Right kidney (tissue), 1 donor: Measurements from ENCODE around the gene DDB1.

Source experiments
- DNase-seq: peaks from one replicate; pipeline ENCODE4 v3.0.0-alpha.2; 2016

Gene DDB1

GRCh38 chr11:61357233-61357893 is 24.5 kb upstream of the DDB1 start:
- no peak for DNase-seq

- DNase-seq, result no peak
Measured at GRCh38 chr11:61356706-61357105, 23.8 kb upstream of the DDB1 start.

DNA sequence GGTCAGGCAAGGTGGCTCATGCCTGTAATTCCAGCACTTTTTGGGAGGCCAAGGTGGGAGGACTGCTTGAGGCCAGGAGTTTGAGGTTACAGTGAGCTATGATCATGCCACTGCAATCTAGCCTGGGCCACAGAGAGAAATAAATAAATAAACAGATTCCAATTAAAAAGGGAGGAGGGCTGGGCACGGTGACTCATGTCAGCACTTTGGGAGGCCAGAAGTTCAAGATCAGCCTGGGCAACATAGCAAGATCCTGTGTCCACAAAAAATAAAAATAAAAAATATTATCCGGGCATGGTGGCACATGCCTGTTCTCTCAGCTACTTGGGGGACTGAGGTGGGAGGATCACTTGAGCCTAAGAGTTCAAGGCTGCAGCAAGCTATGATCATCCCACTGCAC is 21.3 kb upstream of the DDB1 start:
- DNase-seq, result no peak

DNA sequence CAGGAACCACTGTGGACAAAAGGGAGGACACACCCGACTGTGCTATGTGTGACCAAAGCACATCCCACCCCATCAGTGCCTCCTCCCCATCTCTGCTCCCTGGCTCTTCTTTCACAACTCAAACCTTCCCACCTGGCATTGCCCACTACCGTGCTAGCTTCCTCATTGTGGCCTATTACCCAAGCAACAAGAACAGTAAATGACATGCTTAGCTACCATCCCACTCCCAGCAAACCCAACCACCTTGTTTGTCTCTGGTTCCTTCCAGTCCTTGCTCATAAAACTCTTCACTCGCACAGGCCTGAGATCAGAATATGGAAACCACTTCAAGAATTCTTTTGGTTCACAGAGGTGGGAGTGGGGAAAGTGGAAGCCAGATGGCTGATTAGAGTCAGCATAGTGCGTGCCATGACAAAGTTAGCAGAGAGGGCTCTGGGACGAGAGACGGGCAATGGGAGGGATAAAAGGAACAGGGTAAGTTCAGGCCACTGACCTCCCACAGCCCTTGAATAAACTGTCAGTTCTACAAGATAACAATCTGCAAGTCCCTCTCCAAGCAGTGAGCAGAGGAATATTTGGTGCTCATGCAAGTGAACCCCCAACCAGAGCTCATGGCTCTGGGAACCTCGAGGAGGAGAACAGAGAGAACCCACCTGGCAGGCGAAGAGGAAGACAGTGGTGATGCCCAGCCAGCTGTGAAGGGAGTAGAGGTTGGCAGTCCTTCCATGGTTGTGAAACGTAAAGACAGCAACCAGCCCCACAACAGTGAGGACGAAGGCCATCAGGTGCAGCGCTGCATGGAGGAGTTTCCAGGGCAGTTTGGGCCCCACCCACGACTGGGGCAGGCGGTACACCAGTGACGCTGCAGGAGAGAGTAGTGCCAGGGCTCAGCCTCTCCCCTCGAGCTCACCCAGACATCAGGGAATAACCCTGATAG is 20.5 kb upstream of the DDB1 start:
- no peak for DNase-seq

DNA sequence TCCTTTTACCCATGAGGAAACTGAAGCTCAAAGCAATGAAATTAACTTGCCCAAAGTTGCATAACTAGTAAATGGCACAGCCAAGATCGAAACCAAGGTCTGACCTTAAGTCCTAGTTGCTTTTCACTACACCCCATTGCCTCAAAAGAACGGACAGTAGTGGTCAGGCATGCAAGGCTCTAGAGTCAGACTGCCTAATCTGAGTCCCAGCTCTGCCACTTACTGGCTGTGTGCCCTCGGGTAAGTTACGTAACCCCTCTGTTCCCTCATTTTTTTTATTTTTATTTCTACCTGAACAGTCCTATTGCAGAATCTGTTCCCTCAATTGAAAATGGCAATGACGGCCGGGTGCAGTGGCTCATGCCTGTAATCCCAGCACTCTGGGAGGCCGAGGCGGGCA is 19.1 kb upstream of the DDB1 start:
- no peak for DNase-seq

DNA sequence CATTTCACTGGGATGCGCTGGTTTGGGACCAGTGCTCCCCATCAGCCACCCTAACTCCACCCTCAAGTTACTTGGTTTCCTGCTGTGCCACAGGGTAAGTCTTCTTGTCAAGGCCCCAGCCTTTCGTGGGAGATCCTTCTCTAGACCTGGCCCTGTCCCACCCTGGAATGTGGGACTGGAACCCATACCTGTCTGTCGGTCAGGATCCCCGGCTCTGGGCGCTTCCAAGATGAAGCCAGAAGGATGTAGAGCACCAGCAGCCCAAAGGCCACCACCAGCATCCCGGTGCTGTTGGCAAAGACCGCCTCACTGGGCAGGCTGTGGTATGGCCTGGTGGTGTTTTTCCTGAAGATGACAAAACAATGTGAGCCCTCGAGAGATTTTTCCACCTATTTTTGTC is 17.9 kb upstream of the DDB1 start:
- DNase-seq, result no peak

GRCh38 chr11:61350336-61350735 is 17.4 kb upstream of the DDB1 start:
- DNase-seq, result no peak

GRCh38 chr11:61349916-61350315 is 17.0 kb upstream of the DDB1 start:
- no peak for DNase-seq

DNA sequence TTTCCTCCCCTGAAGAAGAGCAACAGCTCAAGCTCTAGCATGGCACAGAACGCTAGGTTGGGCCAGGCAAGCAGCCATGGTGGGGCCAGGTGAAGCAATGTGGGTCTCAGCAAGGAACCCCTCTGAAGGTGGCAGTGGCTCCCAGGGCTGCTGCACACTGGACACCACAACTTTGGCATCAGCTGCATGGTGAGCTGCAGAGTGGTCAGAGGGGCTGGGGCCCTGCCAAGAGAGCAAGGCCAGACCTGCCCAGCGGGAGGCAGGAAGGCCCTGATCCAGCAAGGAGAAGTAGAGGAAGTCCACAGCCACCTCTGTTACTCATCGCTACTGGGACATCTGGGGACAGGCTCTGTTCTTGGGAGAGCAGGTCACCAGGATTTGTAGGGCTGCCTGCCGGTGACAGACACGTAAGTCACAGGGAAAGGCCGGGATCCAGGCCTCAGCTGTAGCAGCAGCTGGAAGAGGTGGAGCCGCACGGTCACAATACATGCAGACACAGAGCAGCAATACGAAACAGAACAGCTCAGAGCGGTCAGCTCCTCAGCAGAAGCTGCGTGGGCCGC is 16.4 kb upstream of the DDB1 start:
- no peak for DNase-seq

DNA sequence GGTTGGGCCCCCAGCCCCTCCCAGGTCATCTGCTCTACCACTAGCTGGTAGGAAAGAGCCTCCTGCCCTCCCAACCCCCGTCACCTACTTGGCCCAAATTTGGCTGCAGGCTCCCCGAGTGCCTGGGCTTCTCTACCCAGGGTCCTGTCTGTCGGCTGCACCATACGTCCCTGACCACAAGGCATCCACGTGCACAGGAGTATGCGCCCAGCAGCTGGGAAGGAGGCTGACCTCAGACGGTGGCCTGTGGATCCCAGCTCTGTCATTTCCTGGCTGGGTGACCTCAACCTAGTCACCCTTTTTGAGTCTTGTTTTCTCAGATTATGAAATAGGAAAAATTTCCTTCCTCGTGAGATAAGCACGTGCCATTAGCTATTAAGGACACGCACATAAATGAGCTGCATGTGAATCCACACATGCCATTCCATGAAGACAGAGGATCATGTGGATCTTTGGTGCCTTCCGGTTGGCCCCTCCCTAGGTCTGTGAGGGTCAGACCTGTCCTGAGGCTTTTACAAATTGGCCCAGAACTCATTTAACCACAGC is 15.1 kb upstream of the DDB1 start:
- DNase-seq, result no peak

GRCh38 chr11:61345954-61346843 is 13.3 kb upstream of the DDB1 start:
- DNase-seq, result no peak

- DNase-seq, result no peak
Measured at GRCh38 chr11:61345170-61345610, 12.3 kb upstream of the DDB1 start.

DNA sequence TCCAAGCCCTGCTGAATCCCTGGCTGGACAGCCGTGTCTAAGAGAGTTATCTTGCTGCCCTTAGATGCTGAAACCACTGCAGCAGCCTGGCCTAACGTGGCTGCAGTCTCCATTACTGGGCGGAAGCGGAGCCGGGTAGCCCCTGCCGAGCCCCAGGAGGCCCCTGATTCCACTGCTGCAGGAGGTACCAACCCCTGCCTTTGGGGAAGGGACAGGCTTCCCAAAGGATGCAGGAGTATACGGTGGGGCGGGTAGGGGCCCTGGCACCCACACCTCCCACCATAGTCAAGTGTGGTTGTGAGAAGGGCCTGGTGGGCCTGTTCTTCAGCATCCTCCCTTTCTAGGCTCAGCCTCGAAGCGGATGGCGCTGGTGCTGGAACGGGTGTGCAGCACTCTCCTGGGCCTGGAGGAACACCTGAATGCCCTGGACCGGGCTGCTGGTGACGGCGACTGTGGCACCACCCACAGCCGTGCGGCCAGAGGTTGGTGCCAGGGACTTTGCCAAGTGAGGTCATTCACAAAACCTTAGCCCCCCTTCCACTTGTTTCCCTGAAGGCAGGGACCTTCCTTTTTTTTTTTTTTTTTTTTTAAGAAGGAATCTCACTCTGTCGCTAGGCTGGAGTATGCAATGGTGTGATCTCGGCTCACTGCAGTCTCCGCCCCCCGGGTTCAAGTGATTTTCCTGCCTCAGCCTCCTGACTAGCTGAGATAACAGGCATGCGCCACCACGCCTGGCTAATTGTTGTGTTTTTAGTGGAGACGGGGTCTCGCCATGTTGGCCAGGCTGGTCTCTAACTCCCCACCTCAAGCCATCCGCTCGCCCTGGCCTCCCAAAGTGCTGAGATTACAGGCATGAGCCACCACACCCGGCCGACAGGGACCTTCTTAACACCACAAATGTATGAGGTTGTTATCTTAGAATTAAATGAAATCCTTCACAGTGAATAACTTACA is 11.2 kb upstream of the DDB1 start:
- no peak for DNase-seq

DNA sequence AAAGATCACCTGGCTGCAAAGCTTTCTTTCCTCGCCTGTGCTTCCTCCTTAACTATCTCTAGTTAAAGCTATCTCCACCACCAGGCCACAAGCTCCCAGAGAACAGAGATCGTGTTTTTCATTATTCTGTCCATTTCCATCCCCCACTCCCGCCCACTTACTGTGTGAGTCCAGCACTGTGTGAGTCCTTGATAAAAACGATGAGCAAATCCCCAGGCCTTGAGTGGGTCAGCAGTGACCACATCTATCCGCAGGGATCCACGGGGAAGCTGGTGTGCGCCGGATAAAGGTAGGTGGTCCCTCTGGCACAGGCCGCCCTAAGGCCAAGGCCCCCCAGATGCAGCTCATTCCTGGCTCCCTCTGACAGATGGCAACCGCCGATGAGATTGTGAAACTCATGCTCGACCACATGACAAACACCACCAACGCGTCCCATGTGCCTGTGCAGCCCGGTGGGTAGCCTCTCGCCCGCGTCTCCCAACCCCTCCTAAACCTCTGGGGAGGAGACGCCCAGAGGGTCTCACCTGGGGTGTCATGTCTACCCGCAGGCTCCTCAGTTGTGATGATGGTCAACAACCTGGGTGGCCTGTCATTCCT is 9.4 kb upstream of the DDB1 start:
- no peak for DNase-seq

- DNase-seq, result no peak
Measured at GRCh38 chr11:61341706-61342105, 8.8 kb upstream of the DDB1 start.

- DNase-seq, result no peak
Measured at GRCh38 chr11:61340979-61341378, 8.1 kb upstream of the DDB1 start.

DNA sequence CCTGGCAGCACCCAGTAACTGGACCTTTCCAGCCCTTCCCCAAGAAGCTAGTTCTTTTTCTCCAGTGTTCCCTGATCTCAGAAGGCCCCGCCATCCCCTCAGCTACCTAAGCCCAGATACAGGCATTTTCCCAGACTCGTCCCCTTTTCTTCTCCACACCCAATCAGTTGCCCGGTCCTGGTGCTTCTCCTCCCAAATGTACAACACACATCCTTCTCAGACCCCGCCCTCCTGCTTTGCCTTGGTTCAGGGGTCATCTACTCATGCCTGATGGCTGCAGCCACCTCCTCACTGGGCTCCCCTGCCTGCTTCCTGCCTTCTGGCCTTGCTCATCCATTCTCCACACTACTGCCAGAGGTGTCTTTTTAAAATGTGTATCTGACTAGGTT is 6.6 kb upstream of the DDB1 start:
- no peak for DNase-seq

DNA sequence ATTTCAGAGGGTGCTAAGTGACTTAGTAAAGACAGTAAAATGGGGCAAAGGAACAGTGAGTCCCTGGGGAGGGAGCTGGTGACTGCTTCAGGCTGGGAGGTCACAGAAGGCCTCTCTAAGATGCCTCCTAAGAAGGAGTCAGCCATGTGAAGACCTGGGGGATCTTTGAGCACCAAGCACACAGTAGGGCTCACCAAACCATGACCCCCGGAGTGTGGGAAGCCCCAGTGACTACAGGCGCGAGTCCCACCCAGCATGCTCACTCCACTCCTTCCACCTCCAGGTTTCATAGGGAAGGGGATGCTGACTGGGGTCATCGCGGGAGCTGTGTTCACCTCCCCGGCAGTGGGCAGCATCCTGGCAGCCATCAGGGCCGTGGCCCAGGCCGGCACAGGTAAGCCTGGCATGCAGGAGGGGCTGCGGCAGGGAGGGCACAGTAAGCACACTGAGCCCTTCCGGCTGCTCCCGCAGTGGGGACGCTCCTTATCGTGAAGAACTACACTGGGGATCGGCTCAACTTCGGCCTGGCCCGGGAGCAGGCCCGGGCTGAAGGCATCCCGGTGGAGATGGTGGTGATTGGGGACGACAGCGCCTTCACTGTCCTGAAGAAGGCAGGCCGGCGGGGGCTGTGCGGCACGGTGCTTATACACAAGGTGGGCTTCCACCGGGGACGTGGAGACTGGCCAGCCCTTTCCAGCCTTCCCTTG is 6.0 kb upstream of the DDB1 start:
- no peak for DNase-seq

DNA sequence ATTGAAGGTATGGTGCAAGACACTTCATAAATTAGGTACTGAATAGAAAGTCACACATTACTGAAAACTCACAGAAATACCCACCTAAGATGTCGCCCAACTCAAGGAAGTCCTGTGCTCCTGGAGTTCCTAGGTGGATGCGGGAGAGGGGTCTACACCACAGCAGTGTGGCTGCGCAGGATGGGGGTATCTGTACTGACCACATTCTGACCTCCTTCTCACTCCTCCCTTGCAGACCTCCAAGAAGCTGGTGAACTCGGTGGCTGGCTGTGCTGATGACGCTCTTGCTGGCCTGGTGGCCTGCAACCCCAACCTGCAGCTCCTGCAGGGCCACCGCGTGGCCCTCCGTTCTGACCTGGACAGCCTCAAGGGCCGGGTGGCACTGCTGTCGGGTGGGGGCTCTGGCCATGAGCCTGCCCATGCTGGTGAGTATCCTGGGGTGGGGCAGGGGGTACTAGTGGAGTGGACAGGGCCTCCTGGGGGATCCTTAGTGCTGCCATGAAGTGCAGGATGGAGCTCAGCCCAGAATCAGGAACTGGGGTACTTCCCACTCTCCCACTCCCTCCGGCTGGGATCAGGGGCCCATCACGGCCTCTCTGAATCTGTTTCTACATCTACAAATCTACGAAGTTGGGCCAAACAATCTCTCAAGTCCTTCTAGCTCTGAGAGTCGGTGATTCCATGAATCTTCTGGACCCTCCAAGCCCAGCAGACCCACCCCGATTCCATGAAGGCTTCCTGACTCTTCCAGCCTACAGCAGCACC is 5.0 kb upstream of the DDB1 start:
- no peak for DNase-seq
